HG03135 (cell line): Measurements from ENCODE around the gene MAGEA9B.
"Not testable (repeated sequence)": the region's sequence is repeated elsewhere in the genome, so short reads cannot be mapped to it uniquely, and the experiment has no call there.

Experiments used
- ATAC-seq: cut with Tn5 transposase; IDR thresholded peaks from one replicate; pipeline ENCODE4 v1.9.1; 2021; ENCODE audit warnings: mild to moderate bottlenecking, moderate library complexity; ENCODE audit not compliant: unreplicated experiment

The MAGEA9B gene

DNA sequence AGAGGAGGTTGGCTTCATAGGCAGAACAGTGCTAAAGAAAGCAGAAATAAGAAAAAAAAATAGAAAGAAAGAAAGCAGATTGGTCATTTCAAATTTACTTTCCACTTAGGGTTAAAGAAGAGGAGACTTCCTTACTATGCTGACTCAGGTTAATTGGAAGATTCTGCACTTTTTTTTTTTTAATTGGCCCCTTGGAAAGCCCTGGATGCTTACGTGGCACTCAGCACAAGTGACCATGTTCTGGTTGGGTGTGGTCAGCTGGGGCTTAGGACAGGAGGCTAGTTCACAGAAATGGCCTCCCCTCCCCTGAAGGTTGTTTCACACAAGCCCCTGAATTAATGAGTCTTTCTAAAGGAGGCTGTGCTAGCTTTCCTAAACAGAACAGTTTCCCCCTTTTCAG lies 14.5 kb downstream of the MAGEA9B start:
- no peak for ATAC-seq

DNA sequence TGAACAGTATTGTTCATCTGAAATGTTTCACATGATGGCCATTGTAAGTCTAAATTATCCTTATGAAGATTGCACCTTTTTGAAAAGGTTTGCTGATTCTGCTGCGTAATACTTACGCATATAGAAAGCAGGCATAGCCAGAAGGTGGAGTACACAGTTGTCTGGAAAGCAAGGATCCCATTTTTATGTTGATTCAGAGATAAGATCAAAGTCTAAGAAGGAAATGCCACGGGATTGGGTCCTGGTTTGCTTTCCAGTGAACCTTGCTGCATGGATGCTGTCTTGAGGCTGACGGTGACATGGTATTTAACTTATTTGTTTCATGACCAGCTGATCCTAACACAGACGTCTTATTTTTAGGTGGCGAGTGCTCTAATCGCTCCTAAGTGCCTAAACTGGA lies 15.5 kb downstream of the MAGEA9B start:
- no peak for ATAC-seq

DNA sequence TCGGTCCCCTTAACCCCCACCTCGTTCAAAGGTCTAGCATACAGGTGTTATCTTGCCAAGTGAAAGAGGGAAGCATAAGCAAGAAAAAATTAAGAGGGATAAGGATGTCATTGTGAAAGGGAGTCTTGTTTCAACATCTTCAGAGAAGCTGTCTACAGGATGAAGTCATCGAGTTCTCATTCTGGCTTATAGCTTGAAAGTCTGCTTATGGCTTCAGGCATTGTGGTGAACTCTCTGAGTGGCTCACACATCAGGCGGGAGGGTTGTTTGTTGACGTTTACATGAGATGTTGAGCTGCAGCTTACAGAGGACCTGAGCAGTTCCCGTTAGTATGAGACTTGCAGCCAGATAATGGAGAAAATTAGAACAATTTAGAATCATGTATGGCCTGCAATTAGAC lies 16.6 kb downstream of the MAGEA9B start:
- ATAC-seq = no peak

- no peak for ATAC-seq
Observed at GRCh38 chrX:149569770-149570169, 17.5 kb downstream of the MAGEA9B start.

DNA sequence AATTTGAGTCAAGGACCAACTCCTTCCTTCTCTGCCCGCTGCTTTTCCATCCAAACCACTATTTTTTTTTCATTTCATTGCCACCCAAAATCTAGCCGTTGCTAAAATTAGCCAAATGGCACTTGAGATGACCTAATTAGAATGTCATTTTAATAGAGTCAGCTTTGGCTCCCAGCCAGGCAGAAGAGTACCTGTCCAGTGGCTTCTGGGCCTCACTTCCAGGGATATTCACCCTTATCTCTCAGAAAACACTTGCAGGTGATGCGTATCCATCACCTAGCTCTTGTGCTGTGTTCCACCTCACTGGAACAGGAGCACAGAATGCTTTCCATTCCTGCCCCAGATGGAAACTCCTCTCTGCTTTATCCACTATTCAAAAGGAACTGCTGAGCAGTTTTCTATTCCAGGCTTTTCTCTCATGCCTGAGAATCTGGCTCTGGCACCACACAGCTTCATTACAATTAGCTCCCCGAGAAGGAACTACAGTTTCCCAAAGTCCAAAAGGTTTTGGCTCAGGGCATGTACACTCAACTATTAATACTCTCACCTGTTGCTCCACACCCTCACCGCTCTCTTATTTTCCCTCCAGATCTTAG lies 18.5 kb downstream of the MAGEA9B start:
- no peak for ATAC-seq

DNA sequence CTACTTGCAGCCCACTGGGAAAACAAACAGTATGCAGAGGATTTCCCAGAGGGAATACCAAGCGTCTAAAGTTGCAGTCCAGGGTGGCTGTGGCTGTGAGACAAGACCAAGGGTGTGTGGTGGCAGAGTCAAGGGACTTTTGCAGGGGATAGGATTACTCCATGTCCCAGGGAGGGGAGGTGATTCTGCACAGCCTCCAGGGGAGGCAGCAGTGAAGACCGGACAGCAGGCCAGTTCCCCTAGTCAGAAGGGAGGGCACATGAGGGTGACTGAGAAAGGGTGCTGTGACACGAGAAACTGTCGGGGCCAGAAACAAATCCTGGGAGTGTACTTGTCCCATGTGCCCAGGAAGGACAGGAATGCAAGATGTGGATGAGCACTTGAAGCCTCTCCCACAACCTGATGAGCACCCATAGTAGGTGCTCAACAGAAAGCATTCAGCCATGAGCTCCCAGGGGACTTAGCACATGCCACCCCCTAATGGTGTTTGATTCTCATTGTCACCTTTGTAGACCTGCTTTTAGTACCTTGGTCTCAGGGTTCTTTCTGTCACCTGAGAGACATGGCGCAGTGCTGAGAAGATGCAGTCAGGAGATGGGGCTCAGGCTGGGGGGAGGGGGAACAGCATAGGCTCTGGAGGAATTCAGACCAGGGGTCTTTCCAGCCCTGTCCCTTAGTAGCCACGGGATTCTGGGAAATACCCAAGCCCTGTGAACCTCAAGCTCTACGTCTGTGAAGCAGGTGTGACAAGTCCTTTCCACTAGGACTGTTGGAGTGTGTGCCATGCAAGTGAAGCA lies 19.4 kb downstream of the MAGEA9B start:
- no peak for ATAC-seq

- ATAC-seq = no peak
Observed at GRCh38 chrX:149563359-149563758, 23.9 kb downstream of the MAGEA9B start.

- ATAC-seq = not testable (repeated sequence)
Observed at GRCh38 chrX:149555251-149555650, 32.0 kb downstream of the MAGEA9B start.

DNA sequence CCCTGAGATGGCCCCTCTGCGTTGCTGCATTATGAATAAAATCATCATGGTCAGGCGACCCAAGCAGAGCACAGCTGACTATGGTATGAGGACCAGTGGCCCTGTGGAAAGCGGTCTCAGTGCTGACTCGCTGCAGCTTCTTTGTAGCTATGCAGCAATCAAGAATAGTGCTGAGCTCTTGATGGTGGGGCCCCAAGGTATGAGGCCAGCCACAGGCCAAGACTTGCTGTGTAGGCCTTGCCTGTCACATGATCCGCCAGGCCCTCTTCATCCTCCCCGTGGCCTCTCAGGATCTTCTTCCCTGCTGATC lies 35.4 kb downstream of the MAGEA9B start:
- ATAC-seq = not testable (repeated sequence)

- ATAC-seq = not testable (repeated sequence)
Observed at GRCh38 chrX:149551245-149551938, 35.9 kb downstream of the MAGEA9B start.

- not testable (repeated sequence) for ATAC-seq
Observed at GRCh38 chrX:149550454-149550853, 36.8 kb downstream of the MAGEA9B start.

GRCh38 chrX:149549701-149550100 lies 37.6 kb downstream of the MAGEA9B start, which contains the start of gene HSFX3:
Gene HSFX3, minus strand, starts transcription at chrX:149549924. Its CDS starts 72 bp downstream, at chrX:149549852.
- not testable (repeated sequence) for ATAC-seq

- not testable (repeated sequence) for ATAC-seq
Observed at GRCh38 chrX:149547782-149548181, 39.5 kb downstream of the MAGEA9B start.

- not testable (repeated sequence) for ATAC-seq
Observed at GRCh38 chrX:149546962-149547361, 40.3 kb downstream of the MAGEA9B start.

GRCh38 chrX:149545545-149546543 lies 41.4 kb downstream of the MAGEA9B start:
- ATAC-seq = peak; percentile 48

GRCh38 chrX:149541521-149542047 lies 45.7 kb downstream of the MAGEA9B start:
- no peak for ATAC-seq

DNA sequence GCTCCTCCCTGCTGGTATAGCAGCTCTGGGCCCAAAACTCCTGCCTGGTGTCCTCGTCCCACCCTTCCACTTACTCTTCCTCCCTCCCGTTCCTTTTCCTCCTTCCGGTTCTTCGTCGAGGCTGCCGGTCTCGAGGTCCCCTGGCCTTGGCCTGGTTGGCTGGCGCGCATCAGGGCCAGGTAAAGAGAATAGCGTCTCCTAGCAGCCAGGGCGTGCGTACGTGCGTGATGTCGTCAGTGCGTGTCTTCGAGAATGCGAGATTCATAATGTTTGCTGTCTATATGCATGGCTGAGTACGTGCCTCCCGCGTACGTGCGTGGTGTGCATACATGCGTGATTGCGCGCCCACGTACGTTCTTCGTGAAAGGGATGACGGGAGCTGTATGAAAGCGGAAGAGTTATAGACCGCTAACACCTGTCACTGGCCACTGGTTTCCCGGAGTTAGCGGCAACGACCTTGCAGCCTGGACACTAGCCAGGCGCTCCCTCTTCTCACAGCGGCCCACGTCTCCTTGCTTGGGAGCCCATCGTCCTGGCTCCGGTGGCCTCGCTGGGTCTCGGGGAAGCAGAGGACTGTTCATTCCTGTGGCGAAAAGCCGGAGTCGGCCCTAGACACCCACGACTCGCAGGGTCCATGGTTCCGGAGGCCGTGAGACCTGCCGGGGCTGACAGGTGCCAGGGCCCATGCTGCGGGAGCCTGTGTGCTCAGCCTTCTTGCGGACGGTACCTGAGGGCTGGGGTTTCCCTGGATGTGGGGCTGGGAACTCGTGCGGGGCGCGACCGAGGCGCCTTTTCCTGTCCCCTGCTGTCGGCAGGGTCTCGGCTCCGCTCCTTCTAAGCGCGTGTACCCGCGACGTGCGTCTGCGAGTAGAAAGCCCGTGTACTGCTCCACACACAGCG lies 46.4 kb downstream of the MAGEA9B start, which contains the start of gene EOLA1:
EOLA1 (plus strand) TSS at position 392 of the 900 bp plus-strand sequence. CDS start 4,619 bp downstream, outside the sequence.
- peak; percentile 81 for ATAC-seq

- peak; percentile 19 for ATAC-seq
Observed at GRCh38 chrX:149540131-149540620, 47.1 kb downstream of the MAGEA9B start.
